Heart left ventricle (tissue), 16 donors: ENCODE measurements around the gene DHPS. TPM values are rescaled to one million over a fixed set of nuclear protein-coding genes. Genes with fewer than 3 reads are reported as not detected.
A peak's percentile ranks its signal among the peaks of the same experiment; 100 is the strongest.
"Not testable (repeated sequence)": the region's sequence is repeated elsewhere in the genome, so short reads cannot be mapped to it uniquely, and the experiment has no call there.

Source experiments
- ATAC-seq, 4 donors: fragments of 200-7000 bp; cut with Tn5 transposase; one replicate each; pipeline ENCODE4 v1.9.1; 2020 to 2022; ENCODE audit warnings: moderate library complexity in 4 of 4, mild to moderate bottlenecking in 3 of 4, moderate number of reproducible peaks in 1 of 4
- DNase-seq, 5 donors: peaks; one replicate each; pipeline ENCODE4 v3.0.0-alpha.2; 2020
- H3K27ac ChIP-seq, 12 donors: fragments of 200-600 bp; sonication (generic) in 4 of 12; one replicate each; pipeline versions ENCODE4 v1.5.0 to v1.8.0; 2016 to 2022; ENCODE audit warnings: mild to moderate bottlenecking in 2 of 12
- H3K27me3 ChIP-seq, 9 donors: fragments of 200-600 bp; sonication (generic) in 2 of 9; one replicate each; pipeline versions ENCODE4 v1.5.1 to v1.8.0; 2016 to 2022; ENCODE audit warnings: mild to moderate bottlenecking in 3 of 9
- H3K36me3 ChIP-seq, 9 donors: fragments of 200-600 bp; sonication (generic) in 2 of 9; one replicate each; pipeline versions ENCODE4 v1.5.0 to v1.8.0; 2018 to 2022; ENCODE audit warnings: mild to moderate bottlenecking in 2 of 9
- H3K4me1 ChIP-seq, 12 donors: fragments of 200-600 bp; sonication (generic) in 4 of 12; one replicate each; pipeline versions ENCODE4 v1.5.0 to v1.8.0; 2016 to 2022; ENCODE audit warnings: mild to moderate bottlenecking in 3 of 12
- H3K4me3 ChIP-seq, 12 donors: fragments of 200-600 bp; sonication (generic) in 4 of 12; one replicate each; pipeline versions ENCODE4 v1.5.0 to v1.8.0; 2017 to 2022; ENCODE audit warnings: mild to moderate bottlenecking in 9 of 12, moderate library complexity in 4 of 12
- H3K9me3 ChIP-seq, 12 donors: fragments of 200-600 bp; sonication (generic) in 4 of 12; one replicate each; pipeline versions ENCODE4 v1.5.0 to v1.8.0; 2016 to 2022; ENCODE audit warnings: mild to moderate bottlenecking in 1 of 12
- POLR2A ChIP-seq, 2 donors: fragments of 450-650 bp; IDR thresholded peaks; one replicate each; pipeline ENCODE4 v1.6.1; 2017; ENCODE audit warnings: antibody characterized with exemption in 2 of 2, mild to moderate bottlenecking in 2 of 2, moderate library complexity in 2 of 2
- WGBS, 4 donors: extraction: QIAGEN DNeasy Blood & Tissue Kit in 2 of 4; methylation state at CpG; one replicate each; pipeline versions ENCODE4 v1.1.5 to v1.1.7; 2013 to 2018; 5-methylcytosine and 5-hydroxymethylcytosine counted together
- intact Hi-C, 10 donors: fragments of 100-400 bp; cut with DNase I; formaldehyde crosslinking; loops; one replicate each; pipeline versions ENCODE4 v1.11.1 to v1.14.2; 2022
- polyA plus RNA-seq, 2 donors: library from polyadenylated mRNA; stranded (reverse); fragments of 200-250 nt; gene quantifications; one replicate each; pipeline ENCODE4 v1.2.3, GENCODE V29; 2013
- total RNA-seq, 9 donors: library from RNA; depleted of rRNA in 2 of 9; stranded (reverse); fragments of >200 nt in 2 of 9; fragmentation: NEBNext Ultra II Directional in 3 of 9; extraction: Animal tissue kit (Norgen Biotek cat#: 25700) in 3 of 9; gene quantifications; one replicate each; pipeline versions ENCODE4 v1.1.0 to v1.2.4, GENCODE V29; 2016 to 2023
- TF ChIP-seq, protein P1 (sequence below), 12 donors: fragments of 200-600 bp; sonication (generic) in 4 of 12; IDR thresholded peaks; one replicate each; pipeline versions ENCODE4 v1.5.0 to v1.8.0; 2018 to 2022; ENCODE audit warnings: antibody characterized with exemption in 12 of 12, mild to moderate bottlenecking in 5 of 12
- donor health status: ischemic (EF 13 %, LVEDD 7.1; RV severe dilation, severe dysfunction).
- donor health status: healthy with polysubstance abuse.
- donor health status: DM: no; HTN: yes; CAD: no.
- donor health status: DM: no; HTN: no; CAD: no.
- donor health status: ischemic (EF 25% LVEDD 6.9; RV normal size, moderate dysfunction).
- donor health status: ischemic (EF 25% LVEDD 5.7; RV mildly dilated, moderate dysfunction).
- donor health status: healthy.
- donor health status: DM: yes; HTN: yes; CAD: no.
- donor health status: ischemic (EF 35%, LVEDD 5.7; RV mildly dilated, moderate dysfunction).
- donor health status: nonischemic (EF 11% LVEDD 7.7; RV severe dilation, severe dysfunction).
- donor health status: DM: yes; HTN: yes; CAD: no.
- donor health status: PGD.
- donor health status: ischemic (EF 29% LVEDD 5.4; RV normal size, mild dysfunction).
- donor health status: nonischemic (EF 23%, LVEDD 6.1; RV moderate dilation, normal function).

Gene DHPS
- total and polyA plus RNA-seq, 11 donors: 47.6 to 121 (median 55.9) TPM

DNA sequence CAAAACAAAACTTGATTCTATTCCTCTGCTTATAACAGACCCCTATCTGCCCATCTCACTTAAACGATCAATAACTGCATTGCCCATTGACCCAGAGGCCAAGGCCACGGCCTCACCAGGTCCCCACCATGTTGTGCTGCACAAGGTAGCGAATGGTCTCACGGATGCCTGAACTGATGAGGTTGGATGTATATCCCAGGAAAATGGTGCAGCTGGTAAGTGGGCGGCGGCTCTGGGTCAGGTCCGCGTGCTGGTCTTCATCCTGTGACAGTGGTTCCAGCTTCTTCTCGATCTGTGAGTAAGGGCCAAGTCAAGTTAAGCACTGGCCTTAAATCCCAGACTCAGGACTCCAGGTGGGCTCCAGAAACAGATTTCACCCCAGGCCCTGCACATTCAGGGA is 1.6 kb downstream of the DHPS start:
- no peaks in the 10 kb centered on the region for H3K27me3 ChIP-seq
- intact Hi-C loops: loop anchor here in 1 of 10 donors (5.0 kb wide), 1 partner anchor 42 kb away; the partner anchor contains the start of gene TNPO2
- no peak overlapping the region for H3K27ac ChIP-seq
- H3K36me3 ChIP-seq: peaks cover 0 to 52% (median 49%) of the 10 kb centered on the region in 9 donors
- ATAC-seq (no peak), DNase-seq (no peak)
- H3K9me3 ChIP-seq: no peaks in the 10 kb centered on the region
- H3K4me3 ChIP-seq: no peak overlapping the region
- TF ChIP-seq, protein P1, sequence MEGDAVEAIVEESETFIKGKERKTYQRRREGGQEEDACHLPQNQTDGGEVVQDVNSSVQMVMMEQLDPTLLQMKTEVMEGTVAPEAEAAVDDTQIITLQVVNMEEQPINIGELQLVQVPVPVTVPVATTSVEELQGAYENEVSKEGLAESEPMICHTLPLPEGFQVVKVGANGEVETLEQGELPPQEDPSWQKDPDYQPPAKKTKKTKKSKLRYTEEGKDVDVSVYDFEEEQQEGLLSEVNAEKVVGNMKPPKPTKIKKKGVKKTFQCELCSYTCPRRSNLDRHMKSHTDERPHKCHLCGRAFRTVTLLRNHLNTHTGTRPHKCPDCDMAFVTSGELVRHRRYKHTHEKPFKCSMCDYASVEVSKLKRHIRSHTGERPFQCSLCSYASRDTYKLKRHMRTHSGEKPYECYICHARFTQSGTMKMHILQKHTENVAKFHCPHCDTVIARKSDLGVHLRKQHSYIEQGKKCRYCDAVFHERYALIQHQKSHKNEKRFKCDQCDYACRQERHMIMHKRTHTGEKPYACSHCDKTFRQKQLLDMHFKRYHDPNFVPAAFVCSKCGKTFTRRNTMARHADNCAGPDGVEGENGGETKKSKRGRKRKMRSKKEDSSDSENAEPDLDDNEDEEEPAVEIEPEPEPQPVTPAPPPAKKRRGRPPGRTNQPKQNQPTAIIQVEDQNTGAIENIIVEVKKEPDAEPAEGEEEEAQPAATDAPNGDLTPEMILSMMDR (IDR thresholded peaks at IDR 0.05): no peak
- no peak for TF ChIP-seq POLR2A (IDR thresholded peaks at IDR 0.05)
- peaks cover 0 to 23% (median 8%) of the 10 kb centered on the region in 12 donors for H3K4me1 ChIP-seq
- 91 to 96% (median 95%) methylated on average over 9 of the region's 9 CpGs for WGBS, 4 donors

GRCh38 chr19:12678039-12678438 is 3.6 kb downstream of the DHPS start:
- 91 to 94% (median 92%) methylated on average over 5 of the region's 5 CpGs for WGBS, 4 donors
- Histone ChIP-seq H3K4me1 (peaks cover 0 to 23% (median 8%) of the 10 kb centered on the region in 12 donors), H3K36me3 (peaks cover 0 to 71% (median 69%) of the 10 kb centered on the region in 9 donors)
- not testable (repeated sequence) for H3K9me3 ChIP-seq, ATAC-seq, H3K4me3 ChIP-seq, DNase-seq, H3K27ac ChIP-seq, H3K27me3 ChIP-seq
- intact Hi-C loops: loop anchor here in 4 of 10 donors (5.0 to 10.0 kb wide), 3 partner anchors 116 to 169 kb away; no protein-coding TSS in a partner anchor

DNA sequence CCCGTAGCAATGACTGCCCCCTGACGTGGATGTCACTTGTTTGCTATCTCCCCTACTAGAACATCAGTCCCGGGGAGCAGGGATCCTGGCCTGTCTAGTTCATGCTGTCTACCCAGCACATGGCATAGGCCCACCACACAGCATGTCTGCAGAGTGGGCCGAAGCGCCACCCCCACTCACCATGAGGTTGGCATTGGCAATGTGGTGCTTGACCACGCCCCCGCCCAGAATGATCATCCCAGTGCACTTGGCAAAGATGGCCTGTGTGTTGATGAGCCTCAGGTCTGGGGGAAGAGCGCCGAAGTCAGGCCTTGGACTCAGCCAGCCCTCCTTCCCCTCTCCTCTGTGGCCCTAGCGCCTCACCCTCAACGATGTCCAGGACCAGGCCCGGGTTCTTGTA is 4.8 kb downstream of the DHPS start:
- peaks cover 0 to 83% (median 76%) of the 10 kb centered on the region in 9 donors for H3K36me3 ChIP-seq
- H3K27ac ChIP-seq: no peak overlapping the region
- H3K9me3 ChIP-seq: no peaks in the 10 kb centered on the region
- intact Hi-C loops: loop anchor here in 4 of 10 donors (5.0 to 10.0 kb wide), 3 partner anchors 115 to 170 kb away; no protein-coding TSS in a partner anchor
- H3K27me3 ChIP-seq: no peaks in the 10 kb centered on the region
- H3K4me3 ChIP-seq: no peak overlapping the region
- DNase-seq (no peak), ATAC-seq (no peak)
- 75 to 89% (median 89%) methylated on average over 6 to 12 of the region's 12 CpGs for WGBS, 4 donors
- TF ChIP-seq, protein P1 (IDR thresholded peaks at IDR 0.05): no peak
- no peak for TF ChIP-seq POLR2A (IDR thresholded peaks at IDR 0.05)
- peaks cover 0 to 19% (median 7%) of the 10 kb centered on the region in 12 donors for H3K4me1 ChIP-seq

- ATAC-seq (peak in 3 of 4 donors; percentile 38 to 51 (median 44)), DNase-seq (peak; percentile 73 to 88 (median 82))
- Histone ChIP-seq H3K27ac (no peak overlapping the region), H3K36me3 (peaks cover 0 to 88% (median 78%) of the 10 kb centered on the region in 9 donors), H3K4me1 (peaks cover 0 to 19% (median 8%) of the 10 kb centered on the region in 12 donors), H3K27me3 (no peaks in the 10 kb centered on the region), H3K4me3 (no peak overlapping the region), H3K9me3 (no peaks in the 10 kb centered on the region)
- intact Hi-C loops: loop anchor here in 4 of 10 donors (5.0 to 10.0 kb wide), 3 partner anchors 114 to 171 kb away; no protein-coding TSS in a partner anchor
- 19 to 37% (median 28%) methylated on average over 4 of the region's 4 CpGs for WGBS, 4 donors
- TF ChIP-seq, protein P1 (IDR thresholded peaks at IDR 0.05): peak; percentile 67 to 85 (median 80)
- no peak for TF ChIP-seq POLR2A (IDR thresholded peaks at IDR 0.05)
These were observed 5.3 kb downstream of the DHPS start for GRCh38 chr19:12676384-12676792.
